GM12874 (cell line): ENCODE measurements around the gene SMIM3.
A peak's percentile ranks its signal among the peaks of the same experiment; 100 is the strongest.

Experiments used
- TF ChIP-seq, protein P1 (sequence below): IDR thresholded peaks from 2 replicates; pipeline ENCODE4 v1.5.1; 2011; ENCODE audit warnings: low read depth, mild to moderate bottlenecking, control low read depth, low read length, moderate library complexity; ENCODE audit not compliant: insufficient read depth

SMIM3 gene, protein sequence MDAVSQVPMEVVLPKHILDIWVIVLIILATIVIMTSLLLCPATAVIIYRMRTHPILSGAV

GRCh38 chr5:150778517-150779396 is at the start of gene SMIM3:
TSS of gene SMIM3 (plus strand) at chr5:150778757. CDS start at chr5:150795441, 16,684 bp downstream.
- TF ChIP-seq, protein P1, sequence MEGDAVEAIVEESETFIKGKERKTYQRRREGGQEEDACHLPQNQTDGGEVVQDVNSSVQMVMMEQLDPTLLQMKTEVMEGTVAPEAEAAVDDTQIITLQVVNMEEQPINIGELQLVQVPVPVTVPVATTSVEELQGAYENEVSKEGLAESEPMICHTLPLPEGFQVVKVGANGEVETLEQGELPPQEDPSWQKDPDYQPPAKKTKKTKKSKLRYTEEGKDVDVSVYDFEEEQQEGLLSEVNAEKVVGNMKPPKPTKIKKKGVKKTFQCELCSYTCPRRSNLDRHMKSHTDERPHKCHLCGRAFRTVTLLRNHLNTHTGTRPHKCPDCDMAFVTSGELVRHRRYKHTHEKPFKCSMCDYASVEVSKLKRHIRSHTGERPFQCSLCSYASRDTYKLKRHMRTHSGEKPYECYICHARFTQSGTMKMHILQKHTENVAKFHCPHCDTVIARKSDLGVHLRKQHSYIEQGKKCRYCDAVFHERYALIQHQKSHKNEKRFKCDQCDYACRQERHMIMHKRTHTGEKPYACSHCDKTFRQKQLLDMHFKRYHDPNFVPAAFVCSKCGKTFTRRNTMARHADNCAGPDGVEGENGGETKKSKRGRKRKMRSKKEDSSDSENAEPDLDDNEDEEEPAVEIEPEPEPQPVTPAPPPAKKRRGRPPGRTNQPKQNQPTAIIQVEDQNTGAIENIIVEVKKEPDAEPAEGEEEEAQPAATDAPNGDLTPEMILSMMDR, result peak; percentile 57

DNA sequence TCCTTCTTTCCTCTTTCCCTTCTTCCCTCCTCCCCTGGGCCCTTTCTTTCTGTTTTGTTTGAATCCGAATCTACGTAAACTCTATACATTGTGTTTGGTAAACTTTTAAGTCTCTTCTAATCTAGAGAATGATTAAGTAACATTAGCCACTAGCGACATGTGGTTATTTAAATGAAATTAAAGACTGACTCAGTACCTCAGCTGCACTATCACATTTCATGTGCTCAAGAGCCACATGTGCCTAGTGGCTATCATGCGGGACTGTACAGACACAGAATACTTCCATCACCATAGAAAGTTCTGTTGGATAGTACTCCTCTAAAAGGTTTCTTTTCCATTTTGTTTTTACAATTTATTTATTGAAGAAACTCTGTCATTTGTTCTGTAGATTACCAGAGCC is 48.7 kb upstream of the SMIM3 start:
- TF ChIP-seq, protein P1, result no peak

DNA sequence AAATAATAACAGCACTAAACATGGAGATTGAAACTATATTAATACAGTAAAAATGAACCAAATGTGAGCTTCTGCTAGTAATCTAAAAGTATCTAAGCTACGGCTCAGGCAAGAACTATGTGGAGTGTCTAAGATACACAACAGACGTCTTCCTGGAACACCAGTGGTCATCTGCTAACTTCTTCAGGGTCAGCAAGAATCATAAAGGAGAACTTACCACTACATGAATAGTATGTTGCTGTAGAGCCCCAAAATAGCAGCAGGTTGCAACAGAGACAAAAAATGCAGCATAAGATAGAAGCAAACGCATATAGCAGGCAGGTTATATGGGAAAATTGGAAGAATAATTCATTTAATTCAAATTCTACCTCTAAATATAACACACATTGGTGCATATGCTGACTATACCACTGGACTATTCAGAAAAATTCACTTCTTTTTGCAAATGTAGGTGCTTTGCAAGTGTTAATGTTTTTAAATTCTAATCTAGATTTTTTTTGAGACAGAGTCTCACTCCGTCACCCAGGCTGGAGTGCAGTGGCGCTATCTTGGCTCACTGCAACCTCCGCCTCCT is 46.8 kb upstream of the SMIM3 start:
- TF ChIP-seq, protein P1, result no peak

DNA sequence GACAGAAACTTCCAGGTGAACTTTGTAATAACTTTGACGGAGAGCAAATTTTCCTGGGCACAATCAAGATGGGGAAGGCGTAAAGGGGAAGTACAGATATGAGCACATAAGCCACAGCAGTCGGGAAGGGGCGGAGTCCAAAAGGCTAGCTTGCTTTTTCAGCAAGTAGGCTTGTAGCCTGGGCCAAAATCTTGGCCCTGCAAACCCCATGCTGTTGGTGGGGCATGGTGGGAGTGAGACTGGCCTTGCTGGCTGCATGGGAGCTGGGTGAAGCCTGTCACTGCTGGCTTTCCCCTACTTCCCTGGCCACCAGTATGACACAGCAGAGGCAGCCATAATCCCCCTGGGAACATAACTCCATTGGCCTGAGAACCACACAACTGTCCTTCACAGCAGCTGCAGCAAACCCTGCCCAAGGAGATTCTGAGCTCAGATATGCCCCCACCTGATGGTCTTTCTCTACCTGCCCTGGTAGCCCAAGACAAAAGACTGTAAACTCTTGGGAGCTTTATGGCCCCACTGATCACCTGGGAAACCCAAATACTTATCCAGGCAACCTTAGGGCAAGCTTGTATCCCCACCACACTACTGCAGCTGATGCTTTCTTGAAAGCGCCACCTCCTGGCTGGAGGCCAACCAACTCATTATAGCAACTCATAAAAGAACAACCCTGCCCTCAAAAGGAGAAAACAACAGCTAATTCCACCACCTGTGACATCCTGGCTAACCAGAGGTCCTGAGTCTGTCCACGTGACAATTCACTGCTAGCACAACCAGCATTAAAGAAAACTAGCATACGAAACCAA is 43.8 kb upstream of the SMIM3 start:
- TF ChIP-seq, protein P1, result no peak

GRCh38 chr5:150738862-150739261 is 39.7 kb upstream of the SMIM3 start:
- TF ChIP-seq, protein P1, result no peak

- TF ChIP-seq, protein P1, result no peak
Measured at GRCh38 chr5:150740992-150741391, 37.6 kb upstream of the SMIM3 start.

GRCh38 chr5:150750469-150750868 is 28.1 kb upstream of the SMIM3 start:
- TF ChIP-seq, protein P1, result no peak
